Measurements from ENCODE around the gene OR4C15.

The OR4C15 gene

GRCh38 chr11:55554169-55554568 is at the start of gene OR4C15:
TSS of gene OR4C15 (plus strand) at chr11:55554469. CDS start at chr11:55554469, 0 bp downstream.
- DNase-seq: no peak

GRCh38 chr11:55571828-55572227 is 17.6 kb downstream of the OR4C15 start, which contains the start of gene OR4C16:
TSS of gene OR4C16 (plus strand) at chr11:55572128. CDS start at chr11:55572128, 0 bp downstream.
- no peak for DNase-seq

GRCh38 chr11:55572548-55572947 is 18.3 kb downstream of the OR4C15 start:
- no peak for DNase-seq

All from NCI-H510A (cell line).